ENCODE data around the gene GDF7.

The GDF7 gene

GRCh38 chr2:20645301-20645701 lies 21.6 kb upstream of the GDF7 start:
- no peak for DNase-seq (ENCODE audit: low spot score)

- no peak for DNase-seq (ENCODE audit: low spot score)
These were observed 21.2 kb upstream of the GDF7 start for GRCh38 chr2:20645761-20646160.

- DNase-seq (ENCODE audit: low spot score), result no peak
These were observed 20.5 kb upstream of the GDF7 start for GRCh38 chr2:20646446-20646845.

GRCh38 chr2:20647211-20647610 lies 19.7 kb upstream of the GDF7 start:
- DNase-seq (ENCODE audit: low spot score), result no peak

GRCh38 chr2:20647738-20648137 lies 19.2 kb upstream of the GDF7 start:
- no peak for DNase-seq (ENCODE audit: low spot score)

GRCh38 chr2:20648206-20648605 lies 18.7 kb upstream of the GDF7 start:
- DNase-seq (ENCODE audit: low spot score), result no peak

GRCh38 chr2:20648831-20649230 lies 18.1 kb upstream of the GDF7 start:
- DNase-seq (ENCODE audit: low spot score), result no peak

GRCh38 chr2:20649576-20649975 lies 17.4 kb upstream of the GDF7 start:
- DNase-seq (ENCODE audit: low spot score), result no peak

GRCh38 chr2:20649976-20650375 lies 17.0 kb upstream of the GDF7 start:
- no peak for DNase-seq (ENCODE audit: low spot score)

- DNase-seq (ENCODE audit: low spot score), result peak; percentile 30
These were observed 16.5 kb upstream of the GDF7 start for GRCh38 chr2:20650393-20650876.

GRCh38 chr2:20650877-20651730 lies 15.8 kb upstream of the GDF7 start, which contains the start of gene HS1BP3:
HS1BP3 (minus strand) TSS chr2:20651098; CDS start chr2:20651063, 35 bp downstream.
- peak; percentile 79 for DNase-seq (ENCODE audit: low spot score)

- no peak for DNase-seq (ENCODE audit: low spot score)
These were observed 15.2 kb upstream of the GDF7 start for GRCh38 chr2:20651731-20652099.

- no peak for DNase-seq (ENCODE audit: low spot score)
These were observed 14.8 kb upstream of the GDF7 start for GRCh38 chr2:20652141-20652540.

GRCh38 chr2:20652673-20653575 lies 14.0 kb upstream of the GDF7 start:
- DNase-seq (ENCODE audit: low spot score), result no peak

- no peak for DNase-seq (ENCODE audit: low spot score)
These were observed 13.0 kb upstream of the GDF7 start for GRCh38 chr2:20653695-20654534.

GRCh38 chr2:20654535-20654813 lies 12.5 kb upstream of the GDF7 start:
- DNase-seq (ENCODE audit: low spot score), result no peak

- DNase-seq (ENCODE audit: low spot score), result no peak
These were observed 10.4 kb upstream of the GDF7 start for GRCh38 chr2:20656561-20656960.

GRCh38 chr2:20657522-20658235 lies 9.3 kb upstream of the GDF7 start:
- no peak for DNase-seq (ENCODE audit: low spot score)

- no peak for DNase-seq (ENCODE audit: low spot score)
These were observed 6.2 kb upstream of the GDF7 start for GRCh38 chr2:20660506-20661420.

Data from COLO829 (cell line).